GM19372 (cell line): ENCODE measurements around the gene HOMER3.
"Not testable (repeated sequence)": the region's sequence is repeated elsewhere in the genome, so short reads cannot be mapped to it uniquely, and the experiment has no call there.

Source experiments
- ATAC-seq: cut with Tn5 transposase; IDR thresholded peaks from one replicate; pipeline ENCODE4 v1.9.1; 2021; ENCODE audit warnings: mild to moderate bottlenecking, low read depth, moderate library complexity; ENCODE audit not compliant: unreplicated experiment

The HOMER3 gene

DNA sequence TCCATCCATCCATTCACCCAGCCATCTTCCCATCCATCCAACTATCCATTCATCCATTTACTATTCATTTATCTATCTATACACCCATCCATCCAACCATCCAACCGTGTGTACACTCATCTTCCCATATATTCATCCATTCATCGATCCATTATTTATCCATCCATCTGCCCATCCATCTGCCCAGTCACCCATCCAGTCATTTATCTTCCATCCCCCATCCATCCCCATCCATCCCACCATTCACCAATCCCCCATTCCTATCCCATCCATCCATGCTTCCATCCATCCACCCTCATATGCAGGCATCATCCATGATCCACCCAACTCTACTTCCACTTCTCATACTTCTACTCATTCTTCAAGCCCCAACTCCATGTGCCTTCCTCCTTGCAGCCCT, 14.0 kb upstream of the HOMER3 start:
- ATAC-seq, result no peak

DNA sequence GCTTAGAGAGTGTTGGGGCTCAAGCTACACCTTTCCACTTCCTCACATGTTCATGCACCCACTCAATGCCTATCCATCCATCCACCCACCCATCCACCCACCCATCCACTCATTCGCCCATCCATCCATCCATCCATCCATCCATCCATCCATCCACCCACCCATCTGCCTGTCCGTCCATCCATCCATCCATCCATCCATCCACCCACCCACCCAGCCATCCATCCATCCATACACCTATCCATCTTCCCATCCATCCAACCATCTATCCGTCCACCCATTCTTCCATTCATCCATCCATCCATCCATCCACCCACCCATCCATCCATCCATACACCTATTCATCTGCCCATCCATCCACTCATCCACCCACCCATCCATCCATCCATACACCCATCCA, 13.1 kb upstream of the HOMER3 start:
- no peak for ATAC-seq

DNA sequence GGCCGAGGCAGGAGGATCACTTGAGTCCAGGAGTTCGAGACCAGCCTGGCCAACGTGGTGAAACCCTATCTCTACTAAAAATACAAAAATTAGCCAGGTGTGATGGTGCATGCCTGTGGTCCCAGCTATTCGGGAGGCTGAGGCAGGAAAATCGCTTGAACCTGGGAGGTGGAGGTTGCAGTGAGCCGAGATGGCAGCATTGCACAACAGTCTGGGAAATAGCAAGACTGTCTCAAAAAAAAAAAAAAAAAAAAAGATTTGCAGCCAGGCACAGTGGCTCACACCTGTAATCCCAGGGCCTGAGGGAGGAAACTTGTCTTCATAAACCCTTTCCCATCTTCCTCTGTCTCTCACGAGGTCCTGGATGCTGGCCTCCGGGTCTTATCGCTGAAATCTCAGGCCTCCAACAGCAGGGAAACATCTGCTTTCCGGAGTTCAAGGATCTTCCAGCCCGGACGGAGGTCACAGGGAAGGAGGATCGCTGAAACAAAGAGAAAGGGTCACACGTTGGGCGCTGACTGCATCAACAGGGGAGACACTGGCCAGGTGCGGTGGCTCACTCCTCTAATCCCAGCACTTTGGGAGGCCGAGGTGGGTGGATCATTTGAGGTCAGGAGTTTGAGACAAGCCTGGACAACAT, 11.5 kb upstream of the HOMER3 start:
- not testable (repeated sequence) for ATAC-seq

DNA sequence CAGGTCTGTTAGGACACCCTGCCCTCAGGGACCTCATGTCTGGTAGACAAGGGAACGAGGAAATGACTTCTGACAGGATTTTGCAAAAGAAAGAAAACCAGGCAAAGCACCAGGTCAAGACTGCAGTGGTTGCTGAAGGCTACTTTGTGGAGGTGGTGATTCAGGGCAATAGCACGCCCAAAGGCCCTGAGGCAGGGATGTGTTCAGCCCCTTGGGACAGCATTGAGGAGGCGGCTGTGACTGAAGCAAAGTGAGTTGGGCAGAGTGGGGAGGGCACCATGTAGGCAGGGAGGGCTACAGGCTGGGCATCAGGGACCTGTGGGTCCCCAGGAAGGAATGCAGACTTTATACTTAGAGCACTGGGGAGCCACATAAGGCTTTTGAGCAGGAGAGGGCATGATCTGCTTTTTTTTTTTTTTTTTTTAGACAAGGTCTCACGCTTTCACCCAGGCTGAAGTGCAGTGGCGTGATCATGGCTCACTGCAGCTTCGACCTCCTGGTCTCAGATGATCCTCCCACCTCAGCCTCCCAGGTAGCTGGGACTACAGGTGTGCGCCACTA, 10.8 kb upstream of the HOMER3 start:
- no peak for ATAC-seq

DNA sequence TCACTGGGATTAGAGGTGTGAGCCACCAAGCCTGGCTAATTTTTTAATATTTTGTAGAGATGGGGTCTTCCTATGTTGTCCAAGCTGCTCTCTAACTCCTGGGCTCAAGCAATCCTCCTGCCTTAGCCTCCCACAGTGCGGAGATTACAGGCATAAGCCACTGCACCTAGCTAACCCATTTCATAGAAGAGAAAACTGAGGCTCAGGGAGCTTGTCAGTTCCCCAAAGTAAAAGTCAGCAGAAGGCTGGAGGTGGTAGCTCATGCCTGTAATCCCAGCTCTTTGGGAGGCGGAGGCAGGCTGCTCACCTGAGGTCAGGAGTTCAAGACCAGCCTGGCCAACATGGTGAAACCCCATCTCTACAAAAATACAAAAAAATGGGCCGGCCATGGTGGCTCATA, 8.8 kb upstream of the HOMER3 start:
- ATAC-seq, result no peak

DNA sequence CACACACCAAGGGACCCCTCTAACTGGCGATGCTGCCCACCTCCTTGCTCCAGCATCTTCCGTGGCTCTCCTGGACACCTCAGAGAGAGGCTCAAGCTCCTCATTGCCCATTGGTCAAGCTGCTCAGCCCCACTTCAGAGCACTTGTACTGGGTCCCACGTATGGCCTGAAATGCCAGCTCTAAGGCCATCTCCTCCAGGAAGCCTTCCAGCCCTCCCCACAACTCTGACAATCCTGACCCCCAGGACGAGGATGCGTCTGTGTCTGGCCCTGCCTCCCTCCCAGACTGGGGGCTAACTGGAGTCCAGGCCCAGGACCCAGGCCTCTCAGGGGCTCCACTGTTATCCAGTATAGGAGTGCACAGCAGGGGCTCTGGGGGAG, 7.9 kb upstream of the HOMER3 start:
- no peak for ATAC-seq

DNA sequence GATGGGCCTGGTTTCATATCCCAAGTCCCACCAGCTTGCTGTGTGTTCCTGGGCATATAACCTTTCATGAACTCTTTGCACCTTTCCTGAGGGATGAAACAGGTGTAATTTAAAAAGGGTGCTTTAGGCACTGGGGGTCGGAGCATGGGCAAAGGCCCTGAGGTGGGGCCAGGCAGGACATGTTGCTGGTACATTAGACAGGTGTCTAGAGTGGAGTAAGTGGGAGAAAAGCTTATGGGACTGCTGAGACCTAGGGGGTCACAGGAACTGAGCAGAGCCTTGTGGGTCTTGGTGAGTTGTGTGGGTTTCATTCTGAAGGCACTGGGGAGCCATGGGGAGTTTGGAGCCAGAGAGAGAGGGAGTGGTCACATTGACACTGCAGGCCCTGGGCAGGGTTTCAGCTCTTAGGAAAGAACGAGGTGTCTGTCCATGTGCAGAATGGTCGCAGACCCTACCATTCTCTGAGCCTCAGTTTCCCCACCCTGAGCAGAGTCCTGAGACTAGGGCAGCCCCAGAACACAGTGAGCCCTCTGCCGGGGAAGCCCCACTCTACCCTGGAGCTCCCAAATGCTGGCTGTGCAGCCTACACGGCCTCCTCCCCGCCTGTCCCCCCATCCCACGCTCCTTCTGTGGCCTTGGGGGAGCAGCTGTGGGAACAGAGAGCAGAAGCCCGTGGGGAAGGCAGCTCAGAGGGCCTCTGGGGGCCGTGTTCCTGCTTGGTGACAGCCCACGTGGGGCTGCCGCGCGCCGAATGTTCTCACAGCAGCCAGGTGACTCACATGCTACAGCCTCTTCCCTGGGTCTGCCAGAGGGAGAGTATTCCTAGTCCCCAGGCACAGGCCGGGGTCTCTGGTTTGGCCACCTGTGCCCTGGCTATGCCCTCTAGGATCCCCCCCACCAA, 7.3 kb upstream of the HOMER3 start:
- no peak for ATAC-seq

DNA sequence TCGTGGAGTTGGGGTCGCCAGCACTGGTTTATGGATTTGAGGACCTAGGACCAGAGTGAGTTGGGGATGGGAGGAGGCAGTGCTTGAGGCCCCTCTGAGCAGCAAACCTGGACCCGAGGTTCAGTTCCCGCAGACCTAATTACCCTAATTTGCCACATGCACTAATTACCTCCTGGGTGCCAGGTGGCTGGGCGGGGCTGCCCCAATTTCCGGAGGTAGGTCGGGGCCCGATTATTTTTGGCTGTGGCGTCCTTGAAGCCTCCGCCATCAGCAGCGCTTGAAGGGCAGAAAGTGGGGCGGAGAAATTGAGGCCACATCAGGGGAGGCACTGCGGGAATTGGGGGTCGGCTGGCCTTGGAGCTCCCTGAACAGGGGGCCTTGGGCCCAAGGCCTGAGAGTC, 5.9 kb upstream of the HOMER3 start:
- no peak for ATAC-seq

DNA sequence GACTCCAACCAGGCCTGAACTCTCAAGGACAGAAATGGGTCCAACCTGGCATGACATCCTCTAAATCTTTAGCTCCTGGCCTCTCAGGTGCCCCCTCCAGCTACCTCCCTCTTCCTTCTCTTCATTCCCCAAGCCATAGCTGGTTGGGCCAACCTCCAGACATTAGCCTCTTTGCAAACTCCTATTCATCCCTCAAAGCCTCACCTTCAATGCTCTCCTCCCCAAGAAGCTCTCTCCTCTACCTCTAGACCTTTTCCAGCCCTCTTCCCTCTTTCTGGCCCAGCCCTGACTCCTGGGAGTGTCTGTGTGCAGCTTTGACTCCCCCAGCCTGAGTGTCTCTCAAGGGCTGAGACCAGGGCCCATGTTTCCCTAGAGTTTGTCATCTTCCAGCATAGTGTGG, 5.3 kb upstream of the HOMER3 start:
- no peak for ATAC-seq

DNA sequence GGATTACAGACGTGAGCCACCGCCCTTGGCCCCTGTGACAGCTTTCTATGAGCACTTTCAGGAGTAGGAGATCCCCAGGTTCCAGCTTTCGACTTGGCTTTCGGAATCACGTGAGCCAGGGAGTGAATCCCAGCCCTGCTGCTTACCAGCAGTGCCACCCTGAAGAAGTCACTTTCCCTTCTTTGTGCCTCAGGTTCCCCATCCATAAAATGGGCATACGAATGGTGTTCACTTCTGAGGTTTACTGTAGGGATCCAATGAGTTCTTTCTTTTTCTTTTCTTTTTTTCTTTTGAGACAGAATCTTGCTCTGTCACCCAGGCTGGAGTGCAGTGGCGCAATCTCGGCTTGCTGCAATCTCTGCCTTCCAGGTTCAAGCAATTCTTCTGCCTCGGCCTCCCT, 4.3 kb upstream of the HOMER3 start:
- ATAC-seq, result no peak

DNA sequence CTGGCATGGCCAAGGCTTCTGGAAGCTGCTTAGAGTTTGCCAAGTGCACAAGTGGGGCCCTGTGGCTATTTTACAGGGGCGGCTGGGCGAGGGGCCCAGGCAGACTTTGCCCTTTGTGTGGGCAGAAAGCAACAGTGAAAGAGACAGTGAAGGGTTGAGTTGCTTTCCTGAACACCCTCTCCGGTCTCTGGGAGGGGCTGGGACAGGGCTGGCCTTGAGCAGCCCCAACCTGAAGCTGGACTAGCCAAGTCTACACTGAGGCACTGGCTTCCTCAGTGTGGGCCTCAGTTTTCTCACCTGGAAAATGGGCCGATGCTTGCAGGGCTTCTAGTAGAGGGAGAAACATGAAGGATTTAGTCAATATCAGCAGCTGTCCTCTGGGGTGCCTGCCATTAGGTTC, 2.4 kb upstream of the HOMER3 start:
- no peak for ATAC-seq

DNA sequence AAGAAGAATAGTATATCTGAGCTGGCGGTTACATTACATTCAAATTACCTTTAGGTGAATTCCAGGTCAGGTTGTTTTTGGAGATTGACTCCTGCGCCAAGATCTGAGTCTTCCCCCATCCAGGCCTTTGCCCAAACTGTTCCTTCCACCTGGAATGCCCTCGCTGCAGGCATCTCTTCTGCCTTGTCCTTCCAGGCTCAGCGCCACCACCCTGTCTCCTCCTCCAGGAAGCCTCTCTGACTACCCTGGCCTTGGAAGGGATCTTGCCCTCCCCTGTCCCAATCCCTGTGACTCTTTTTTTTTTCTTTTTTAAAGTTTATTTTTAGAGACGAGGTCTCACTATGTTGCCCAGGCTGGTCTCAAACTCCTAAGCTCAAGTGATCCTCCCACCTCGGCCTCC, 1.7 kb upstream of the HOMER3 start:
- ATAC-seq, result no peak

DNA sequence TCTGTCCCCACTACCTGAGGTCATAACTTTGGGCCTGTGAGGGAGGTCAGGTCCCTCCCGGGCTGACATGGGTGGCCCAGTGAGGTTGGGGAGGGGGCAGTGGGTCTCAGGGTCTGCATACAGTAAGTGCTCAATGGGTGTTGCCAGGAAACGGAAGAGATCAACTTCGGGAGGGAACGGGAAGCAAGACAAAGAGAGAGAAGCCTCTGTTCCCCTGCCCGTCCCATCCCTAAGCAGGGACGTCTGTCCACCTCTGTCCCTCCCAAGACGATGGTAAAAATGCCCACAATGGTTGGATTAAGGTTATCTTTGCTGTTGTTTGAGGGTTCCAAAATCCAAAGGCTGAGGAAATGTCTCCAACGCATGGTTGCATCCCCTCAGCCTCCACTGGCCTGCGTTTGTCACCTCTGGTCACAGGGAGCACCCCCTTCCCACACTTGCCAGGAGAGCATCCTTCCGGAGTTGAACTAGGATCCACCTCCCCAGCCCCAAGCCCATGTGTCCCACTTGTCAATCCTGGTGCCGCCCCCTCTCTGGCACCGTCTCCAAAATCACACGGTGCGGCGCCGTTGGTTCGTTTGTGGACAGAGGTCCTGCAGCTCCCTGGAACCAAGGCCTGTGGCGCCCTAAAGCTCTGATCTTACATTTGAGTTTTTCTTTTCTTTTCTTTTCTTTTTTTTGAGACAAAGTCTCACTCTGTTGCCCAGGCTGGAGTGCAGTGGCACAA, 774 bp upstream of the HOMER3 start:
- no peak for ATAC-seq

DNA sequence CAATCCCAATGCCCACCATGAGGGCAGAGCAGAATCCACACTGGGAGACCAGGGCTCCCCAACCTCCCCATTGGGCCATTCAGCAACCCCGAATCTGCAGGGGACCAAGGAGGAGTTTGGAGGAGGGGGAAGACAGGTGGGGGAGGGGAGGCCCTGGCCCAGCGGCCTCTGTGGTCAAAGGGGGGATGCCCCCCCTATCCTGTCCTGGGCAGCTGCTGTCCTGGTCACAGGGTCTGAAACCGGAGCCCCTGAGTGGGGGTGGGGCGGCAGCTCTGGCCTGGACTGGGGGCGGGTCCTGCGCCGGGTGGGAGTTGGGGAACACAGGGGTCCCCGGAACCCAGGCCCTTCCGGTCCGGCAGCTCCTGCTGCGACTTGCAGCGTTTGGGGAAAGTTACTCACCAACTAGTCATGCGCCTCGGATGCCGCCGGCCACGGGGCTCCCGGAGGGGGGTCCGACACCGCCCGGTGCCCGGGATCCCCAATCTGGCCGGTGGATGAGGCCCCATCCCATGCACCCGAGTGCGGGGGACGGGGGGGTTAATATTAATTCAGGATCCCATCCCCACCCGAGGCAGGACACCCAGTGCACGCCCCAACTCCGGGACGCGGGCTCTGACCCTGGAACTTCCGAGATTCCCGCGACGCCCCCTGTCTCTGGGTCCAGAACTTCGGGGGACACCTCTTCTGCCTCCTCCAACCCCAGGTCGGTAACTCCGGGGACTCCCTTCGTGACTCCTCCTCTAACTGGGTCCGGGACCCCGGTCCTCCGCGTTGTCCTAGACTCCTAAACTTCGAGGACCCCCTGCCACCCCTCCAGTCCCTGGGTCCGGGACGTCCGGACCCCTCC, 872 bp downstream of the HOMER3 start:
- ATAC-seq, result no peak

DNA sequence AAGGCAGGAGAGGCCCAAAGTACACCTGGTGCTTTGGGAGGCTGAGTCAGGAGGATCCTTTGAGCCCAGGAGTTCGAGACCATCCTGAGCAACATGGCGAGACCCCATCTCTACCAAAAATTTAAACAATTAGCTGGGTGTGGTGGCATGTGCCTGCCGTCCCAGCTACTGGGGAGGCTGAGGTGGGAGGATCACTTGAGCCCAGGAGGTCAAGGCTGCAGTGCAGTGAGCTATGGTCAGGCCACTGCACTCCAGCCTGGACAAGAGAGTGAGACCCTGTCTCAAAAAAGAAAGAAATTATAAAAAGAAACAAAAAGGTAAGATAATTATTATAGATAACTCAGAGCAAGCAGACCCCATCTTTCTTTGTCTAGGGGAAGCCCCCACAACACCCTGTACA, 1.9 kb downstream of the HOMER3 start:
- no peak for ATAC-seq

DNA sequence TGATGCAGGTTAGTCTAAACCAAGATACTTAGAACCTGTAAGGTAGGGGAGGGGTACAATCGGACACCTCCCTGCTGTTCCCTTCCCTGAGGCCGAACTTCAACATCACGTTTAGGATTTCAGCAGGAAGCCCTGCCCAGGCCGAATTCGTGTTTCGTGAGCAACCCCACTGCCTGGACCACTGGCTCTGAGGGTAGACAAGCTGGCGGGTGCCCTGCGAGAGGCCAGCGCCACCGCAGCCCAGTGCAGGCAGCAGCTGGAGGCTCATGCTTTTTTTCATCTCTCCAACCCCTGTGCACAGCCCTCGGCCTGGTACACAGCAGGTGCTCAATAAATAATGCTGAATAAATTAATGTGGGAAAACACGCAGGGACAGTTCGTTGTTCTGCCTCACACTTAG, 7.7 kb downstream of the HOMER3 start:
- no peak for ATAC-seq

DNA sequence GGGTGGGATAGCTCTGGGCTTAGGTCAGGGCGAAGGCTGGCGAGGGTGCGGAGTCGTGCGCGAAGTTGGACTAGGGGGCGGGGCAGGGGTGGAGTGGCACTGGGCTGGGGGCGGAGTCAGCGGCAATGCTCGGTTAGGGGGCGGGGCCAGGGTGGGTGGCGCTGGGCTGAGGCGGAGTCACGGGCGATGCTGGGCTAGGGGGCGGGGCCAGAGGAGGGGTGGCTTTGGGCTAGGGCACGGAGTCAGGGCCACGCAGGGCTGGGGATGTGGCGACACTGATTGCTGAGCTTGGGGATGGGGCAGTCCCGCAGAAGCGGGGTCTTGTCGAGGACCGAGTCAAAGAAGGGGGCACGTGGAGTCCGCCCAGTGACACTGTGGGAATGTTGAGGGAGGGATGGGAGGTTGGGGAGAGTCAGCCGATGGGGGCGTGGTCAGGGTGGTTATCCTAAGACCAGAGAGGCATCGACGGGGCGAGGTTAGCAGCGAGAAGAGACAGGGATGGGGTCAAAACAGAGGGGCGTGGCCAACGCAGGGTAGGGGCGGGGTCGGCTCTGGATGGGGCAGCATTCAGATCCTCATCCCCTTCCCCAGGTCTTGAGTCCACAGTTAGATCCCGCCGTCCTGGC, 8.7 kb downstream of the HOMER3 start:
- no peak for ATAC-seq

DNA sequence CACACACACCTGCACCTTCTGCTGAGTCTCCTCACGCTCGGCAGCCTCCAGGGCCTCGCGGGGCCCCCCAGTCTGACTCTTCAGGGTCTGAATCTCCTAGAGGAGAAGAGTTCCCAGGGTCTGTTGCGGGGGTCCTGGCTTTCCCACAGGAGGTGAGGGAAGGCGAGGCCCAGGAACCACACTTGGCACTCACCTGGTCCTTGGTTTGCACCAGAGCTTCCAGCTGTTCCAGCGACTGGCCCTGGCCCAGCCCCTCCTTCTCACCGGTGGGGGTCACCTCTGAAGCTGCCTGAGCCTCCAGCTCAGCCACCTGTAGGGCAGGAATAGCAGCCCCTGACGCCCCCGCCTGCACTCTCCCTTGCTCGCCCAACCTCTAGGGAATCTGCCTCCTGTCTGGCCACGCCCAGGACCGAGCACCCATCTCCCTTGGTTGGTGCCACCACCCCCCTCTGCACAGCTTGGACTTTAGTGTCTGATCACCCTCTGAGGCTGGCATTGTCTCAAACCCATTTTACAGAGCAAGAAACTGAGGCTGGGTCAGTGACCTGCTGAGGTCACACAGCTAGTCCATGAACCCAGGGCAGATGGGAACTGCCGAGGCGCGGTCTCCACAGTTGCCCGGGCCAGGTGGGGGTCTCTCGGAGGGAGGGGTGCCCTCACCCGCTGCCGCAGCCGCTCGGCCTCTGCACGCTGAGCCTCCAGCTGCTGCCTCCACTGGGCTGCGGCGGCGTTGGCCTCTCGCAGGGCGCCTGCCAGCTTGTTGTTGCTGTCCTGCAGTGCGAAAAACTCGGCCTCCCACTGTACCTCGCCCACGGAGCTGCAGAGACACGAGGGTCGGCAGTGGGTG, 9.5 kb downstream of the HOMER3 start:
- ATAC-seq, result no peak

DNA sequence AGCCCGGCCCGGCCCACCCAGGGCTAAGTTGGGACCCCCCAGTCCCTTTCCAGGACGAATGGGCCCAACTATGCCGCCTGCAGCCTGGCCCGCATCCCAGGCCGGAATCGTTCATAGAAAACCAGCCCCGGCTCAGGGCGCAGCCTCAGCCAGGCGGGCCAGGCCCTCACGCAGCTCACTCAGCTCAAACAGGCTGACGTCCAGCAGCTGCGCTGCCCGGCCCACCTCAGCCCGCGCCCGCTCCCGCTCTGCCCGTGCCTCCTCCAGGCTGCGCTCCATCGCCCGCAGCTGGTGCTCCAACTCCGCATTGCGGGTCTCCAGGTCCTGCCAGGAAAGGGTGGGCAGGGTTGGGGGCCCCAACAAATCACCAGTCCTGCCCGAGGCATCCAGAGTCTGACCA, 11.7 kb downstream of the HOMER3 start:
- no peak for ATAC-seq
